Measurements from ENCODE around the gene OPRM1.

The OPRM1 gene

DNA sequence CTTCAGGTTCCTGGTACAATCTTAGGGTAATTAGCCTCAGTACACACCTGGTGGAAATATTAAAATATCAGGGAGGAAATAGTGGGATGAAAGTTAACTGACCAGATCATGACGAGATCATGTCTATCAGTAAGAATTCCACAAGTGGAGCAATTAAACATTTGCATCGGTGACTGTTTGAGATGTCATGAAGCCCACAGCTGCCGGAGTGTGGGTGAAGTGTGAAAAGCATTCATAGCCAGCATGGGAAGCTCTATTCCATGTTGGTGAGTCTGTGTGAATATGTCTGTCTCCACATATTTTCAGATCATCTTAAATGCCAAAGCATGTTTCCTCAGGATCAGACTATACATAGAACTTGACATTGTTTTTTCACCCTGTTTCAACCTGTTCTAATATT is 174.7 kb downstream of the OPRM1 start:
- no peak for DNase-seq

DNA sequence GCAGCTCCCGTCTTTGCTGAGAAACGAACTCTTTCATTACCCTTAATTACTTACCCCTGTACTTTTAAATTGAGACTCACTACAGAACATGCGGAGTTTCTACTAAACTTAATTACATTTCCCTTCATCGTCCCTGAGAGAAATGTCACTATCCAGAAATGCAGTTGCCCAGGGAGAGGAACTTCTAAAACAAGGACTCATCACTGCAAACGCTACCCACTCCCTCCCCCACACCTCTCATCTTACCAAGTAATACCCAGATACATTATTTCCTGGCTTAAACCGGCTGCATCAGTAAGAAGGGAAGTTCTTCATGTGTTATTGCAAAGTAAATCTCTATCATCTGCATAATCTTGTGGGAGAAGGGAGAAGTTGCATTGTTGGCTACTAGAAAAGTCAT is 179.3 kb downstream of the OPRM1 start:
- DNase-seq, result peak; percentile 42

DNA sequence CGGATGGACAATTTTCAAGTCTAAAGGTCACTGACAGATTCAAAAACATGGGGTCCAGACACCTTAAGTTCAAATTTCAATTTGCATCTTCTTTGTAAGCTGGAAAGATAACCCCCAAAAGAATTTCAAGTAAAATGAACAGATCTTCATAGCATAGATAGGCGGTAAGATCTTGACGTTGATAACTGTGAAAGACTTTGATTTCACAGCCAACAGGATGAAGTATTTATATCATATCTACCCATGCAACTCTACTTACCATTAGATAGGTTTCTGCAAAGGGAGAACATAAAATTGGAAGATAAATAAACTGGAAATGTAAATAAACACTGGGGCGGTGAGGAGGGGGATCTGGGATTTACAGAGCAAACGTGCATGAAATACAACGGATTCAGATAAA is 179.7 kb downstream of the OPRM1 start:
- no peak for DNase-seq

DNA sequence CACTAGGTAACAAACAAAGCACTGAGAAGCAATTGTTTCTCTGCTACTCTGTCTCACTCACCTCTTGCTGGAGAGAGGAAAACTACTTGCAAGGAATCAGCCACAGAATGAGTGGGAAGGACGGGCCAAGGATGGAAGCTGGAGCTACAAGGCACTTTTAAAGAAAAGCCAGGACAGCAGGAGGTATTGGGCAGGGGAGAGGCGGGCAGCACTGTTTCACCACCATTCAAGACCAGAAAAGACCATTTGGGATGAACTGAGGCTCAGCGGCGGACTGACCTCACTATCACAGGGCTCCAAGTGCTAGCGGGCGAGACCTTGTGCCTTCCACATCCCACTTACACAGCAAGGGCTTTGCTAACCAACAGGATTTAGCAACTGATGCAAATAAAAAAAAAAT is 180.2 kb downstream of the OPRM1 start:
- DNase-seq, result no peak

DNA sequence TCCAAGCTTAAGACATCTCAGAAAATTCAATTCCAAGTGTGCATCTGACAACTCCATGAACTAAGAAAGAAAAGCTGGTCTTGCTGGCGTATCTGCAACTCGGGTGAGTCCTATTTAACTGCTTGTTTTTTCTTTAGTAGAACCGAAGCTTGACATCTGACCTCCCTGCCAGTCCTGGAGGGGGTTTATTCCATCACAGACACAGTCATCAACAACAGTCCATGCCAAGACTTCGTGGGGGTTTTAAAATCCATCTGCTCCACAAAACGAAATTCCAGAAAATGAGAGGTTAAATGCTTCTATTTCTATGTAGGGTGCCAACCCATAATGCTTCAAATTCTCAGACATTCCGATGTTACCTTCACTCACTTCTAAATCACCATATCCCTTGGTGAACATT is 183.7 kb downstream of the OPRM1 start:
- DNase-seq, result no peak

DNA sequence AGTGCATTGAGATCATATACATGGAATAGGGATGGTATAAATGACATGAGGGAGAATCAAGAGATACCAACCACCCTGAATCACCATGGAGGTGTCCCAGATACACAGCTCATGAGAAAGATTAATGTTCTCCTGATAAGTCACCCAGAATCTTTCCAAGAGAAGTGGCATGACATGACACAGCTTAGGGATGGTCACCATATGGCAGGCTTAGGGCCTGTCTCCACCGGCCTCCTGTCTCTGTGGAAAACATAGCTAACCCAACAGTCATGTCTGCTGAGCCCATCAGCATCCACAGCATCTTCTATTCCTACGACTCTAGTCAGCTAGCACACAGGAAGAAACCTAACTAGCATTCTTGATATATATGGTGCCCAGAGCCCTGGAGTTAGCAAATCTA is 184.3 kb downstream of the OPRM1 start:
- DNase-seq, result no peak

DNA sequence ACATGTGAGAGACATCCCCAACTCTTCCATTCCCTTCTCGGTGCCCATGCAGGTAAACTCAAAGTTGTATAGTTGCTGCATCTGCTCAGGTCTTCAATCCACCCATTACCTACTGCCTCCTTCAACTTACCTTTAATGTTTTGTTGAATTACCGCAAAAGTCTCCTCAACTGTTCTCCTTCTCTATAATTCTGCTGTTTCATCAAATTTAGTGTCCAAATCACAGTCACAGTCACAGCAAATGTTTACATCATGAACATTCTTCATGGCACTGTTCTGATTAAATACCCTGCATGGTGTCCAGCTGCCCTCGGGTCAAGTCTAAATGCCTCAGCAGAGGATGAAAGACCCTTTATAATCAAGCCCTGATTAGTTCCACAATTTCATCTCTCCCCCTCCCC is 187.4 kb downstream of the OPRM1 start:
- no peak for DNase-seq

DNA sequence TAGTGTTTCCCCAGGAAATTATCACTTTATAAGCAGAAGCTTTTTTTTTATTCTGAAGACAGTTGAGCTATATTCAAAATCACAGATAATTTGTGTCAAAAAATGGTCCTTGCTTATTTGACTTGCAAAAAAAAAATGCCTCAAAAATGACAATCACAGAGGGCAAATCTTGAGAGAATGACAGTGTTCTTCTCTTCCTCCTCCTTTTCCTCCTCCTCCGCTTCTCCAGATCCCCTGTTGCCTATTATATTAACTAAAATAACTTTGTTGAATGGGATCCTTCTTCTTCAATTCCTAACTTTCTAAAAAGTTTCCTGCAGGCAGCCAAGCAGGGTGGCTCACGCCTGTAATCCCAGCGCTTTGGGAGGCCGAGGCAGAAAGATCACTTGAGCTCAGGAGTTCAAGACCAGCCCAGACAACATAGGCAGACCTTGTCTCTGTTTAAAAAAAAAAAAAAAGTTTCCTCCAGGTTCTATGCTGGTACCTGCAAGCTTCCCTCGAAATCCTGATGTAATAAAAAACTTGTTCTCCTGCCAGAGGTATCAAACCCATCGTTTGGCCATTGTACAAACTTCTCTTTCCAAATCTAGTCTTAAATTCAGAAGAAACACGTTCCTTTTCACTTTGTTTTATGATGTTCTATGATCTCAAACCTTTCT is 189.0 kb downstream of the OPRM1 start:
- no peak for DNase-seq

DNA sequence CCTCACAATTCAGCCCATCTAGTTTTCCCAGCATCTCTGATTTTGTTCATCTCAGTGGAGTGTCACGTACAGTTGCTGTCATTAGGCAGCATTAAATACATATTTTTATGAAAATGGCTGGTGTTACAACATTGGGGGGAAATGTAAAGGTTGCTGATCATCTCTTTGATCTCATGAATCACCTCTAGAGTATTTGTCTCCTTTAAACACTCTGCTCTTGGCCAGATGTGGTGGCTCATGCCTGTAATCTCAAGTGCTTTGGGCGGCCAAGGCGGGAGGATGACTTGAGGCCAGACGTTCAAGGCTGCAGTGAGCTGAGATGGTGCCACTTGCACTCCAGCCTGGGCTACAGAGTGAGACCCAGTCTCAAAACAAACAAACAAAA is 189.5 kb downstream of the OPRM1 start:
- DNase-seq, result peak; percentile 25

DNA sequence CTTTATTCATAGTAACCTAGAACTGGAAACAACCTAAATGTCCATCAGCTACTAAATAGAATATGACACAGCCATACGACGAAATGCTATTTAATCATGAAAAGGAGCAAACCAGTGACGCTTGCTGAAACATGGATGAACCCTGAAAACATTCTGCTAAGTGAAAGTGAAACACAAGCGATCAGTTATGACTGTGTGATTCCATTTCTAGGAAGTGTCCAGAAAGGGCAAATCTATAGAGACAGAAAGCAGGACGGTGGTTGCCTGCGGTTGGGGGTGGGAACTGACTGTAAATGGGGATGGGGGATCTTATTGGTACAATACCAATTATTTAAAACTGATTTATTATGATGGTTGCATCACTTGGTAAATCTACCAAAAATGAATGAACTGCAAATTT is 190.7 kb downstream of the OPRM1 start:
- DNase-seq, result peak; percentile 50

DNA sequence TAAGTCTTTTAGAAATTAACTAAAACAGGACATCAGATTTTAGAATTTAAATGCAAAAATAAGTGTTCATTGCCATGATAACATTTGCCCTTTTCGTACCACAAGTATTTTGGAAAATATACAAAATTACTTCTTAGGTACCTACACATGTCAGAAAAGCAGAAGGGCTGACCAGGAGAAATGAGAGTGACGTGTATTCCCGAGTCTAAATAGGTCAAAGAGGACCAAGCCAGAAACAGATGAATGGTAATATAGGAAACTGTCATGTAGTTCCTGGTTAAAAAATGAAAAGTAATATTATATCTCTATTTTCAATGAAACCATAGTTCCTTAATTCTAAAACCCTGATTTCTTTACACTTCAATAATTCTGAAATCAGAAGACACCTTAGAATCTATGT is 191.4 kb downstream of the OPRM1 start:
- DNase-seq, result no peak

DNA sequence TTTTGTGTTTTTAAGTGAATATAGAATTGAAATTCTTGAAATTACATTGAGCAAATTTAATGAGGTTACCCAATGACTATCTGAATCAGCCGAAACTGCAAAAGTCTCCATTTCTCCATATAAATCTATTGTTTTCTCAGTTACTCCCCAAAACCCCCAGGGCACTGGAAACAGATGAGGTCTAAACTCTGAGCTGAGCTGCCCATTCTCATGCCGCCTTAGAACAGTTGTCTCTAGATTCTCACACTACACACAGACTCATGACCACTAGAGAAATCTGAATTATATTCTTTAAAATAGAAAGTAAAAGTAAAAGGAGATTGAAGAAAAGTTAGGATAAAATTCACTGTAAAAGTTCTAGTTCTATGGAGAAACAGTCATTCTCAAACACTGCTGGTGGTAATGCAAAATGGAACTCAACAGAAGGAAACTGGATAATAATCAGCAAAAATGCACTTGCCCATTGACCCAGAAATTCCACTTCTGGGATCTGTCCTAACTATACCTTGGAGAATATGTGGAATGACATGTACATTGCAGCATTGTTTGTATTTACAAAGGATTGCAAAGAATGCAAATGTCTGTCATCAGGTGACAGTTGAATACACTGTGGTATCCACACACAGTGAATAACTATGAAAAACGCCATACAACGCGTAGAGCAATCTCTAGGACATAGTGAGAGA is 192.0 kb downstream of the OPRM1 start:
- DNase-seq, result no peak

DNA sequence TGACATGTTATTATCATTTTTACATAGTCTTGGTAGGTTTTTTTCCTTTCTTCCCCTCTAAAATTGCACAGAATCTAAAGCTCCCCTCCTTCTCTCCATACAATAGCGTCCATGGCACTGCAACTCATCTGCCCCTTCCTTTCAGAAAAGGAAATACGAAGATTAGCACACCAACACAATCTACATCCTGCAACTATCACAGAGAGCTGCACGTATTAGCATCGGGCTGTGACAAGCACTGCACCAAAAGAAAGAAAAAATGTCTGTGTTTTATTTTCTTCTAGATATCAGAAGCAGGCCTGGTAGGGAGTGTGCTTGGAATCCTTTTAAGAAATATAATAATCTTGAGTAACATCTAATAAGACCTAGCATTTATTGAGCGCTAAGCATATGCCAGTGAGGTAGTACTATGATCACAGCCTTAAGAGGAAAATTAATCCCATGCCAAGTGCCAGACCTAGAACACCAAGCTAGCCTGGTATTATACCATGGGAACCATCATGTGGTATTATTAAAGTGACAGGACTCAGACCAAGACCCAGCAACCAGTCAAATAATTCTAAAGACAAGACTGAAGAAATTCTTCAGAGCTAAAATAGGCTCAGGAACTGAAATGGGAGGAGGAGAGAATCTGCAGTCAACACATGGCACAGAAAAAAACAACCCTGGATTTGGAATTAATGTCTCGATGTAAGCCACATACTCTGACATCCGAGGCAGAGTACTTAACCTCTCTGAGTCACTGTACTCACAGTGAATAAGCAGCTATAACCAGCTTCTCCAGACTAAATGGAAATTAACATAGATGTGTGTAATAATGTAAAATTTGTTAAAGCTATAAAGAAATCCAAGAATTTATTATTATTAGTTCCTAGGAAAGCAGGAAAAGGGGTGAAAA is 193.2 kb downstream of the OPRM1 start:
- peak; percentile 30 for DNase-seq

DNA sequence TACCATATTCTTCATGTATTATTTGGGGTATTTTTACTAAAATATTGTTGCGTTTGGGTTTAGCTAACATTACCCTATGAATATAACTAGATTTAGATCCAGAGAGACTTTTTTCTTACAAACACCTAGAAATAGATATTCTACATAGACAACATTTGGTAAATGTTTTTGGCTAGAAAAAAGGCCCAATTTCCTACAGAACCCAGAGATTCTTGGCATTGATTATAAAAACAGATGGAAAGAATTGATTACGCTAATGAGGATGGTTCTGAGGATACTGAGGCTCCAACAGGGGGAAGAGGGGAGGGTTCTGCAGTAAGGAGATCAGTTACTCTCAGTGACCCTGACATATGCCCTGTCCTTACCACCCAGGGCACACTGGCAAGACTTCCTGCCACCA is 194.3 kb downstream of the OPRM1 start:
- DNase-seq, result no peak

DNA sequence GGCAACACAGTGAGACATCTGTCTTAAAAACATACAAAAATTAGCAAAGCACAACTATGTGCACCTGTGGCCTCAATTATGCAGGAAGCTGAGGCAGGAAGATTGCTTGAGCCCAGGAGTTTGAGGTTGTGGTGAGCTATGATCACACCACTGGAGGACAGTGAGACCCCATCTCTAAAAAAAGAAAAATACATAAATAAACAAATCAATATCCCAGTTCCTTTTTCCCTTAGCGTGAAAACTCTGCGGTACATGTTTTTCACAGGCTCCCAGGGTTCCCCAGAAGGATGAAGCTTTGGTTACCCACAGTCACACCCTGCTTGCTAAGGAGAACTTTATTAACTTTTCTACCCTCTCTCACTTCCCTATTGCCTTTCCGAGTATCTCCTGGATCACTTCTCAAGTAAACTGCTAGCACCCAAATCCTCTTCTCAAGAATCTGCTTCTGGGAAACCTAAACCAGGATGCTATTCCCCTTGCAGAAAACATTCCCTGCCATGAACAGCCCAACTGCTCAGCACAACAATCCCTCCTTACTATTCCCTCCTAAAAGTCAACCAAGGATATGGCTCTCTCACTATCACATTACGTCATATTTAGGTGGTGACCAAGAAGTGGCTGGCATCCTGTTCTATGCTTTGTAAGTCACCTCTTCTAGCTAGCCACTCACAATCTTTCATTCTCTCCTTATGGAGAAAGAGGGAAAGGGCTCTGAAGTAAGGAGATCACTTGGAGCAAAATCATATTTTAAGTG is 195.2 kb downstream of the OPRM1 start:
- DNase-seq, result no peak

DNA sequence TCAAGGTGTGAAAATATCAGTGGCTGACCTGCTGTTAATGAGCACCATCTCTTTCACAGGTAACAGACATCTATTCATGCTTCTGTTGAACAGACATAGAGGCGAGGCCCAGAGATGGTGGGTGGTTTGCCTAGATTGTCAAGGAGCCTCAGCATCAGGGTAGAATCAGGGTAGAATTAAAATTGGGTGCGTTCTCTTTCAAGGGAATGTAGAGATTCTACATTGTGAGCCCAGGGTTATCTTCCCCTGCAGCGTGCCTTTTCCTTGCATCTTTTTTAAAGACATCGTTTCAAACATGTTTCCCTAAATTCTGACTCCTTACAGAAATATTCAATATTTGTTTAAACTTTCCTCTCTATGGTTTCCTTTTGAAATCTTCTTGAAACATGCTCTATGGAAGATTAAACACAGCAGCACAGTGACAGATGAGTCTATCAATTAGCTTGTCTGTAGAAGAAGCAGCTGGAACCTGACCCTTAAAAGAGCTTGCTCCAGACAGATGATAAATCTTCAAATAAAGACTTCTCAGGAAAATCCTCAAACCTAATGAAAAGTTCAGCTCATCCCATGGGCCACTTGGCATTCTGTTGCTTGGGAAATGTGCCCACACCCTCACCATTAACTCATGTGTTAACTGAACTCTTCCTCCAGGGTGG is 197.7 kb downstream of the OPRM1 start:
- no peak for DNase-seq

DNA sequence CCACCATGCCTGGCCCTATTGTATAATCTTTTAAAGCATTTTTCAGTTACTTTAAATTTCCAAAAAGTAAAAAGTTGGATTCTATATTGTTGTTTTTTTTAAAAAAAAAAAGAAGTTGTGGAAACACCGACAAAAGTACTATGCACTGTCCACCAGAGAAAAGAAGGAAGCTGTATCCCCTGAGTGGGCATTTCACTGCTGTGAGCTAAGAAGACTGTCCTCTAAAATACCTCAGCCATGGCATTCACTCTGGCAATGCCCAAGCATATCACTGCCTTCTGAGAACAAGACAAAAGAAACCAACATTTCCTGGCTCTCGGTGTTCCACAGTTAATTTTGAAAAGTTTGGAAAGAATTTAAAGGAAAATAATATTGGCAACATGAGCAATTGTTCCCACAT is 199.8 kb downstream of the OPRM1 start:
- DNase-seq, result no peak

DNA sequence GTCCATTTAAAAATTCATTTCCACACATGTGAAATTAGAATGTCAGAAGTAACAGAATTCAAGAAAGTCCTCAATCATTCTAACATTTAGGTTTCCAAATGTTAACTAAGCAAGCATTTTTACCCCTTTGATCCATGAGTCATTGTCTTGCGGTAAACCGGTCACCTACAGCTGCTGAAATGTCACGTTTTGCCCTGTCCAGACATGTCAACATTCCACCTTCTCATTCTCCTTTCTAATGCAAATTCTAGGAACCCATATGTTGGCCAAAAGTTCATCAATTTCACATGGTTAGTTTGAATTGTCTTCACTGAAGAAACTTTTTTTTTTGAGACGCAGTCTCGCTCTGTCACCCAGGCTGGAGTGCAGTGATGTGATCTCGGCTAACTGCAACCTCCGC is 200.4 kb downstream of the OPRM1 start:
- peak; percentile 49 for DNase-seq

DNA sequence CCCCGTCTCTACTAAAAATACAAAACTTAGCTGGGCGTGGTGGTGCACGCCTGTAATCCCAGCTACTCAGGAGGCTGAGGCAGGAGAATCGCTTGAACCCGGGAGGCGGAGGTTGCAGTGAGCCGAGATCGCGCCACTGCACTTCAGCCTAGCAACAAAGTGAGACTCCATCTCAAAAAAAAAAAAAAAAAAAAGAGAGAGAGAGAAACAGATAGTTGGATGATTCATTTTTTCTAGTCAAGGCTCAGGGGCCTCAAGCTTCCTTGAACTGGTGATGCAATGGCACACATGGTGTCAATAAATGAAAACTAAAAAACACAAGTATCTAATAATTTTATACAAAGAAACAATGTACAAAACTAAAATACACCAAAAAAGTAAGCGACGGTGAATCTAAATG is 202.0 kb downstream of the OPRM1 start:
- DNase-seq, result peak; percentile 56

DNA sequence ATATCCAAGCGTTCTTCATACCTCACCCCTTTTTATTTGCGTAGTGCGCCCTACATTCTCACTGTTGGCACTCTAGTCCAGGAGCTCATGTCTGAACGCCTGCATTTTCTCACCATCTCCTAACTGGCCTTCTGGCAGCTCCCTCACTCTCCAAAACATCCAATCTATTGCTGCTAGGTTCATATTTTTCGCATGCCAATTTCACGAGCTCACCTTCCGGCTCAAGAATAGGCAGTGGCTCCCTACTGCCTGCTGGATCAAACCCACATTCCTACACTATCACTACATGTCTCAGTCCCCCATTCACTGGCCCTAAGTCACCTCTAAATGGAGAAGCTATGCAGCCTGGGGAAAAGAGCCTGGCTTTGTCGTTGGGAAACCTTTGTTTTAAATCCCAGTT is 202.5 kb downstream of the OPRM1 start:
- DNase-seq, result no peak

DNA sequence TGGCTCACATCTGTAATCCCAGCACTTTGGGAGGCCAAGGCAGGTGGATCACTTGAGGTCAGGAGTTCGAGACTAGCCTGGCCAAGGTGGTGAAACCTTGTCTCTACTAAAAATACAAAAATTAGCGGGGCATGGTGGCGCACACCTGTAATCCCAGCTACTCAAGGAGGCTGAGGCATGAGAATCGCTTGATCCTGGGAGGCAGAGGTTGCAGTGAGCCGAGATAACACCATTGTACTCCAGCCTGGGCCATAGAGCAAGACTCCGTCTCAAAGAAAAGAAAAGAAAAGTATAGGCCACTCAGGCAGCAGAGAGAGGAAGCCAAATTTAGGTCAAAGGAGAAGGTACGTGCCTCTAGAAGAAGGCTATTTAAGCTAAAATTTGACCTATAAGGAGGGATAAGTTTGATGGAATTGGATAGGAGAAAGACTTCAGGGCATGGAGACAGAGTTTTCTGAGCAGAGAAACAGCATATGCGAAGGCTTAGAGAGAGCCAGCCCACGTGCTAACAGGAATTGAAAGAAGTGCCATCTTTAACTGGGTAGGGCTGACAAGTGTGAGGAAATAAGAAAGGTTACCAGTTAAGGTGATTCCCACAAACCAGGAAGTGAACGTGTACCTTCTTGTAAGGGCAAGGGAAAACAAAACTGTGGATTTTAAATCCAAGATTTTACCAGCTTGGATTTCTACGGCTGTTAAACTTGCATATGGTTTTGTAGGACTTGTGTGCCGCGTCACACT is 203.7 kb downstream of the OPRM1 start:
- DNase-seq, result no peak

All from CD4-positive, alpha-beta T cell treated with Interleukin-6 for 4 hours (primary cell).